HG02943 (cell line): Measurements from ENCODE around the gene SUSD4.
"Not testable (repeated sequence)": the region's sequence is repeated elsewhere in the genome, so short reads cannot be mapped to it uniquely, and the experiment has no call there.

Experiments used
- ATAC-seq: cut with Tn5 transposase; IDR thresholded peaks from one replicate; pipeline ENCODE4 v1.9.1; 2021; ENCODE audit warnings: mild to moderate bottlenecking, low read depth, moderate library complexity; ENCODE audit not compliant: unreplicated experiment

SUSD4 gene, protein sequence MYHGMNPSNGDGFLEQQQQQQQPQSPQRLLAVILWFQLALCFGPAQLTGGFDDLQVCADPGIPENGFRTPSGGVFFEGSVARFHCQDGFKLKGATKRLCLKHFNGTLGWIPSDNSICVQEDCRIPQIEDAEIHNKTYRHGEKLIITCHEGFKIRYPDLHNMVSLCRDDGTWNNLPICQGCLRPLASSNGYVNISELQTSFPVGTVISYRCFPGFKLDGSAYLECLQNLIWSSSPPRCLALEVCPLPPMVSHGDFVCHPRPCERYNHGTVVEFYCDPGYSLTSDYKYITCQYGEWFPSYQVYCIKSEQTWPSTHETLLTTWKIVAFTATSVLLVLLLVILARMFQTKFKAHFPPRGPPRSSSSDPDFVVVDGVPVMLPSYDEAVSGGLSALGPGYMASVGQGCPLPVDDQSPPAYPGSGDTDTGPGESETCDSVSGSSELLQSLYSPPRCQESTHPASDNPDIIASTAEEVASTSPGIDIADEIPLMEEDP

GRCh38 chr1:223363856-223364684 is at the start of gene SUSD4:
Gene SUSD4 (minus strand): TSS chr1:223364176. CDS start chr1:223363425, 751 bp downstream.
- no peak for ATAC-seq

DNA sequence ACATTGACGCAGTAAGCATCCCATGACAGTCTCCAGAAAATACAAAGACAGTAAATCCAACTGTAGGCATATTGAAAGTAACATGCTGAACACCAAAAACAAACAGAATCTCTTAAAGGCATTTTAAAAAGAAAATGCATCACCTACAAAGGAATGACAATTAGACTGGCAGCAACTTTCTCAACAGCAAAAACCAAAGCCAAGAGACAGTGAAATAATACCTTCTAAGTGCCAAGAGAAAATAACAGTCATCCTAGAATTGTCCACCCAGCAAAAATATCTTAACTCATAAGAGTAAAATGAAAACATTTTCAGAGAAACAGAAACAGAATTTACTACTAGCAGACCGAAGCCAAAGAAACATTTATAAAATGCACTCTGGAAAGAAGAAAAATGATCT is 49.2 kb upstream of the SUSD4 start:
- ATAC-seq: no peak

DNA sequence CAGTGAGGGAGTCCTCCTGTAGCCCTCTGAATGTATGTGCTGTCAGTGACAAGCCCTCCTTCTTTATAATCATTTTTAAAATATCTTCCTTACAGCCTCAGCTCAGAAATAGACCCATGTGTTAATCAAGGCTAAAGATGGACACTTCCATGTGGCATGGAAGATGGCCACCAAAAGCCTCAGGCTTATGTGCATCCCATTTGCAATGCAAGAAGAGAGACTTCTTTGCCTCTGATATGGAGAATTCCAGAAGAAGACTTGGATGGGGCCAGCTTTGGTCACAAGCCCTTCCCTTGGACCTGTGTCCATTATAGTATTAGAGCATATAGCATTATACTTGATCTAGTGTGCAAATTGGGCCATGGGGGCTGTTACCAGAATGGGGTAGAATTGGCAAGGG is 47.7 kb upstream of the SUSD4 start:
- ATAC-seq: no peak

GRCh38 chr1:223411309-223411708 is 47.3 kb upstream of the SUSD4 start:
- no peak for ATAC-seq

DNA sequence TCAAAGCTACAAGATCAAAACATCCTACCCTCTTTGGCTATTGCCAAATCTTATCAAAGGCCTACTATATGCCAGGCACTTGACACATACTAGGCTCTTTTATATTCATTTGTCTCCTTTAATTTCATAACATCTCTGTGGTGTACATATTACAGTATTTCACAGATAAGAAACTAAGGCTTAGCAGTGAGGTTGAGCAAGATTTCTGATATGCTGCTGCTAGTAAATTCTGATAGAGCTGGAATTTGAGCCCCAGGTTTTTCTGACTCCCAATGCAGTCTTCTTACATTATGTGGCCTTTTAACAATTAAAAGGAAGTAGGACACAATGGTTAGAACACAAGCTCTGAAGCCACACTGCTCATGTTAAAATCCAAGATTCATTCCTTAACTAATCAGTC is 46.1 kb upstream of the SUSD4 start:
- ATAC-seq: no peak

GRCh38 chr1:223405507-223405906 is 41.5 kb upstream of the SUSD4 start:
- ATAC-seq: no peak

- ATAC-seq: no peak
Measured at GRCh38 chr1:223403184-223403815, 39.3 kb upstream of the SUSD4 start.

DNA sequence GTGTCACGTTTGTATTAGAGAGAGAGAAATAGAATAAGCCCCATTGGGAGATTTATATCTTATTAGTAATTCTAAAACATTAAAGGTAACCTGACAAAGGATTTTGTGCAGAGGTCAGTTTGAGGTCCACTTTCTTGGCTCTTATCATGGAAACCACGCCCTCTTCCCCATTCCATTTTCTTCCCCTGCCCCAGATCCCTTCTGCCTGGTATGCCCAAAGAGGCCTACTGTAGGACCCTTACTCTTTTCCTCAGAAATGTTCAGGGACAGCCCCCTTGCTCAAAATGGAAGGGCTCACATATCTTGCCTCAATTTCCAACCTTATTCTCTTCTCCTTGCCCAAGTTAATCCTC is 38.8 kb upstream of the SUSD4 start:
- ATAC-seq: no peak

- ATAC-seq: no peak
Measured at GRCh38 chr1:223401873-223402789, 38.2 kb upstream of the SUSD4 start.

- not testable (repeated sequence) for ATAC-seq
Measured at GRCh38 chr1:223399393-223399792, 35.4 kb upstream of the SUSD4 start.

- ATAC-seq: no peak
Measured at GRCh38 chr1:223394706-223395105, 30.7 kb upstream of the SUSD4 start.

GRCh38 chr1:223394242-223394641 is 30.3 kb upstream of the SUSD4 start:
- no peak for ATAC-seq

DNA sequence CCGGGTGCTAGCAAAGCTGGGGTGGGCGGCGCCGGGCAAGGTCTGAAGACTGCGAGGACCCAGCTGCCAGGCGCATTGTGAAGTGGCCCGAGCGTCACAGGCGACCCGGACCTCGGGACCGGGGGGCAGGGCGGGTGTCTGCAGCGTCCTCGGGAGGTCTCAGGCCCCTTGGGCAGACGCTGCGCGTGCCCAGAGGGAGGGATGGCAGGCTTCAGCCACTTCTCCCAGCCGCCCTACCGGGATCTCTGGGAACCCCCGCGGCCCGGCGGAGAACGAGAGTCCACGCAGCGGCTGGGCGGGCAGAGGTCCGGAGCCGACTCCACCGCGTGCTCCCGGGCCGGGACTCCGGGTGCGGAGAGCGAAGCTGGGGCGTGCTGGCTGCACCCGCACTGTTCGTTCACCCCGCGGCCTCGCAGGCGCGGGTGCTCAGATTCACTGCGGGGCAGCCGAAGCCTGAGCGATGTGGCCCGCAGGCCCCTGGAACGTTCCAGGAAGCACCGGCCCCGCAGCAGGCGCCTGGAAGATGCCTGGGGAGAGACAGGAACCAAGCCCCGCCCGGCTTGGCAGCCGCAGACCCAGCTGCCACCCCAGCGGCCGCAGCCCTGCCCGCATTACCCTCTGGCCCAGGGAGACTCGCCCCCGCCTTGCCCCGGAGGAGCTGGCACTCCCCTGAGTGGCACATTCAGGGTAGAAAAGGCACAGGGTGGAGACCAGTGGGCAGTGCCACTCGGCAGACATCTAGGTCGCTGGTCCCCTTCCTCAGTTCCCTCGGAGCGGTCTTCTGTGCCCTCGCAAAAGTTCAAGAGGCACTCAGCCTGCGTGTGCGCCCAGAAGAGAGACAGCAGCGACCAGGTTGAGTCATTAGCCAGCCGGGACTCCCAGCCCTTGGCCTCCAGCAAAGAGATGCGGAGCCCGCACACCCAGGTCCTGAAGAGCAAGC is 29.6 kb upstream of the SUSD4 start, which contains the start of gene CCDC185:
TSS of gene CCDC185 (plus strand) at position 141 of the 940 bp plus-strand sequence. CDS start at position 202, 61 bp downstream.
- no peak for ATAC-seq

DNA sequence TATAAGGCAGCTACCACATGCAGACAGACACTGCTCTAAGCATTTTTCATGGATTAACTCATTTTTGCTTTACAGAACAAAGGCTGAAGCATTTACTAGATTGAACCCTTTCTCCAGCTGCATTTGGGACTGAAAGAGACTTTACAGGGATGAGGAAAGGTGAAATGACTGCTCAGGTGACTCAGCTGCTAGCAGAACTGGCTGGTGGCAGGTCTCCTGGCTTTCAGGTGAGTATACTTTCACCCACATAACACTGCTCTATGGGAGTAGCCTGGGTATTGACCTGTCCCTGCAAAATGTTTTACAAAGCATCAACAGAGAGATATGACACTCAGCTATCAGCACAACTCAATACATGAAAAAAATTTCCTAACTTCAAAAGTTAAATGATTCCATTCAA is 26.6 kb upstream of the SUSD4 start:
- no peak for ATAC-seq

GRCh38 chr1:223386013-223386412 is 22.0 kb upstream of the SUSD4 start:
- ATAC-seq: no peak

DNA sequence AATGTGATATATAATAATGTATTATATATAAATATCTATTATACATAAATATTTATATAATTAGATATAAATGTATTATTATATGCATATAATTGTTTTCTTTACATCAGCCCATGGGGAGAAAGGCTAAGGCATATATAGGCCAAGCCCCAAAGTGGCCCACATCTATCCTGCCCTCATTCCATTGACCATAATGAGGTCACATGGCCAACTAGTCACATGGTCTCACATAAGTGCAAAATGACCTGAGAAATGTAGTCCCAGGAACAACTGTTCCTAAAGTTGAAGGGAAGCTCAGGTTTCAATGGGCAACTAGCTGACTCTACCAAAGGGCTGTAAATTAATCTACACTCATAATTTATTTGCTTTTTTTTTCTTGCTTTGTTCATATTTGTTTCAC is 14.8 kb upstream of the SUSD4 start:
- no peak for ATAC-seq

DNA sequence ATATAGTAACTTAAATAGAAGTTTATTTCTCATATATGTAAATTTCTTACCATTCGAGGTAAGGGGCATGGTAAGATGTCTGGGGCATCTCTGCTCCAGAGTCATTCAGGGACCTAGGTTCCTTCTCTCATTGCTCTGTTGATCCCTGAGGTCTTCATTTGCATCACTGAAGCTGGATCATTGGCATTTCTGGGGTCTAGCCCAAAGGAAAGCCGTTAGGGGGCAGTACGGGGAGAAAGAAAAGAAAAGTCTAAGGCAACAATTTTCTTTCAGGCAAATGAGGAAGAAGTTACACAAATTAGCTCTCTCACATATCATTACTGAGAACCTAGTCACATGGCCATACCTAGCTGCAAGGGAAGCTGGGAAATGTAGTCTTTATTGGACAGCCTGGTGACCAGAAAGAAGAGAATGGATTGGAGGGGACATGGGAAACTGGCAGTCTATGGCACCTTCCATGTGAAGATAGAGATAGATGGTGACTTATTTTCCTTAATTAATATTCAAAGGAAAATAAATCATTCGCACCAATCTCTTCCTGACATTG is 10.2 kb upstream of the SUSD4 start:
- ATAC-seq: no peak

GRCh38 chr1:223364685-223365382 is 858 bp upstream of the SUSD4 start:
- ATAC-seq: no peak
